ENCODE measurements around the gene GAS1. TPM values are rescaled to one million over a fixed set of nuclear protein-coding genes. Genes with fewer than 3 reads are reported as not detected.

GAS1 gene
- total RNA-seq, 1 donor from 2014 or later: 18.3 TPM

- DNase-seq (ENCODE audit: low spot score in 2 of 2) (no peak), FAIRE-seq (no peak)
Observed at GRCh38 chr9:86939321-86939720, 8.0 kb downstream of the GAS1 start.

GRCh38 chr9:86938780-86939179 lies 8.5 kb downstream of the GAS1 start:
- no peak for FAIRE-seq
- DNase-seq (ENCODE audit: low spot score in 2 of 2): no peak

DNA sequence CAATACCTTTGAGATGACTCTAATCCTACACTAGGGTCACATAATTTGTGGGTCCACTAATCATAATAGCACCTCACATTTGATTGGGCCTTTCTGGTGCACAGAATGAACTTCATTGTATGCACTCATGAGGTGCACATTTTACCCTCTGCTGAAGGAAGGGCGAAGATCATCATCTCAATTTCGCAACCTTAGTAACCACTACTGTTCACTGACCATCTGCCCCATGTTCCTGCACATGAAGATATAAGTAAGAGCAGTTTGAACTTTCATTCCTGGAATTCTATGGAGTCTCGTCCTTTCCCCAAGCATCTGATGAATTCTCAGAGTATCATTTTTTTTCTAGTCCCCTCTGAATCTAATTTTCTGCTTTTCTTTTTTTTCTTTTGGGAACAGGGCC lies 21.2 kb downstream of the GAS1 start:
- no peak for DNase-seq (ENCODE audit: low spot score in 2 of 2)
- FAIRE-seq: no peak

DNA sequence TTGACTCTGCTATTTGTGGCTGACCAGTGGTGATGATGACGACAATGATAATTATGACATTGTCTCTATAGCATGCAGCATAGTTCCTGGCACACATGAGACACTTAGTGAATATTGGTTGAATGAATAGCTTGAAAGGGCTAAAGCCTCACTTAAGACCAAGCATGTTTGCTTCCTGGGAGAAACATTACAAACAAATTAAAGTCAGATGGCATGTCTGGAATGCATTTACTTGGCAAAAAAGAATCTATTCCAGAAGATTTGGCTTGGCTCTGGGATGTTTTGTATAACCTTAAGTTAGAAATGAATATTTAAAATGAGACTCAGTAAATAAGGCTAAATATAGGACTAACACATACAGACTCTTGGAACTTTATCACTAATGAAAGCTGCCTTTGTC lies 21.6 kb downstream of the GAS1 start:
- DNase-seq (ENCODE audit: low spot score in 2 of 2) (no peak), FAIRE-seq (no peak)

- DNase-seq (ENCODE audit: low spot score in 2 of 2): no peak
- FAIRE-seq: no peak
Observed at GRCh38 chr9:86924206-86924605, 23.1 kb downstream of the GAS1 start.

- DNase-seq (ENCODE audit: low spot score in 2 of 2): no peak
- FAIRE-seq: no peak
Observed at GRCh38 chr9:86921151-86921923, 26.0 kb downstream of the GAS1 start.

DNA sequence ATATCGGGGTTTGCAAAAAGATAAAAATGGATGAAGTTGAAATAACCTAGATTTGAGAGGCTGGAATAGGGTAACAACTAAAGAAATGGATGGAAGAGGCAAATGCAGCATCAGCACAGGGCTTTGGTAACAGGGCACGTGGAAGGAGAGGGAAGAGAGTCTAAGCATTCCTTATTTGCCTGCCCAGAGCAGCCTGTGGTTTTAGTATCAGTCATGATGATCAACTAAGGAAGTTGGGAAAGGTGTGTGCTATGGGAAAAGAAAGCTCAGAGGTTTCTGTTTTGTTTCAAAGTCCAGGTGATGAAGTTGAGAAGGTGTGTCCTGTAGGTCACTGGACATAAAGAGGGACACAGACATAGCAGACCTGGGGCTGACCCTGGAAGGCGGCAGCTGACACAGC lies 28.8 kb downstream of the GAS1 start:
- no peak for DNase-seq (ENCODE audit: low spot score in 2 of 2)
- FAIRE-seq: no peak

DNA sequence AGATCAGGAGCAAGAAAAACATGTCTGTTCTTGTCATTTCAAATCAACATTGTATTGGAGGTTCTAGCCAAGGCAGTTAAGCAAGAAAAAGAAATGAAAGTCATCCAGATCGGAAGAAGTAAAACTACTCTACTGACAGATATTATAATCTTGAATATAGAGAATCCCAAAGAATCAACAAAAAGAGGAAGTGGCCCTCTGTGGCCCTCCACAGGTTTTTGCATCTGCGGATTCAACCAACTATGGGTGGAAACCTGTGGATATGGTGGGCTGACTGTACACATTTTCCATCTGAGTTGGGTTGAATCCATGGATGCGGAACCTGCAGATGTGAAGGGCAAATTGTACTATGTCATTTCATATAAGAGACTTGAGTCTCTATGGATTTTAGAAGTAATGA lies 35.1 kb downstream of the GAS1 start:
- FAIRE-seq: no peak
- DNase-seq (ENCODE audit: low spot score in 2 of 2): no peak

- FAIRE-seq (no peak), DNase-seq (ENCODE audit: low spot score in 2 of 2) (no peak)
Observed at GRCh38 chr9:86909388-86909787, 37.9 kb downstream of the GAS1 start.

DNA sequence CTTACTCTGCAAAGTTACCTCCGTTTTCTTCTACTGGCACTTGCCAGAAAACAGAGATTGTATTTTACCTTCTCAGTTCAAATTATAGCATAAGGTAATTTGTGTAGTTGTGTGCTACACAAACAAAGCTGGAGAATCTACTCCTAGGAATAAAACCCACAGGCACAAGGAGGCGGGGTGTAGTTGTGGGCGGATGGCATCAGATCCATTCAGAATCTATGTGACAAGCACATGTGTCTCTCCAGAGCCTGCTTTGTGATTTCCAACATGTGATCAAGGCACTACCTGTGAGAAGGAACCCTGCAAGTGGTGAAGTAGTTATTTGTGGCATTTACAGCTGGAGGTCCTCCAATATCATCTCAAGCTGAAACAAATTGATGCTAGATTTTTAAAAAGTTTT lies 39.0 kb downstream of the GAS1 start:
- no peak for FAIRE-seq
- no peak for DNase-seq (ENCODE audit: low spot score in 2 of 2)

- DNase-seq (ENCODE audit: low spot score in 2 of 2): no peak
- no peak for FAIRE-seq
Observed at GRCh38 chr9:86907346-86907745, 40.0 kb downstream of the GAS1 start.

GRCh38 chr9:86903734-86904085 lies 43.6 kb downstream of the GAS1 start:
- FAIRE-seq (no peak), DNase-seq (ENCODE audit: low spot score in 2 of 2) (no peak)

DNA sequence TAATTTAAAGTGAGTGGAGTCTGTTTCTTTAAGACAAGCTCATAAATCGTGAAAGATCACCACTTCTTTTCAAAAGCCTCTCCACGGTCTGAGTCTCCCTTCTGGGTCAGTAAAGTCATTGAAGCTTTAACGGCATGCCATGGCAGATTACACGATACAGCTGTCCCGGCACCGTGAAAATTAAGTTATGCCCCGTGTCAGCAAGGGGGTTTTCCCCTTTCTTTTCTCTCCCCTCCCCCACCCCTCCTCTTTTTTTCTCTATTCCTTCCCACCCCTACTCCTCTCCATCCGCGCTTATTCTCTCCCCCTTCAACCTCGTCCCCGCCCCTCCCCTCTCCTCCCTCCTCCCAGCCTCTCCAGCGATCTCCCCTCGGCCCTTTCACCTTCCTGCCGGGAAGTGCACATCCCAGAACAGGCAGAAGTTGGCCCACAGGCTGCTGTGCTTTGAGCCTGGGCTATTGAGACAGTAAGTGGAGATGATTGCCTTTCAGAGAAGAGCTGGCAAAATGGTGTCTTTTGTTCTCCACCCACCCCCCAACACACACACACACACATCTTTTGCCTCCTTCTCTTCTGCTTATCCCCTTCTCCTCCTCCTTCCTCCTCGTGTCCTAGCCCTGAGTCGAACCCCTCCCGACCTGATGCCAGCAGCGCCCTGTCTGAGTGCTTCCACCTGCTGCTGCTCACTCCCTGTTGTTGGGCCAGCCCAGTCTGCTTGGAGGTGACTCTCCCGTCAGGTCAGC lies 44.1 kb downstream of the GAS1 start:
- FAIRE-seq (no peak), DNase-seq (ENCODE audit: low spot score in 2 of 2) (no peak)

- DNase-seq (ENCODE audit: low spot score in 2 of 2) (no peak), FAIRE-seq (no peak)
Observed at GRCh38 chr9:86902586-86902985, 44.7 kb downstream of the GAS1 start.

GRCh38 chr9:86902176-86902575 lies 45.1 kb downstream of the GAS1 start:
- FAIRE-seq (no peak), DNase-seq (ENCODE audit: low spot score in 2 of 2) (no peak)

- DNase-seq (ENCODE audit: low spot score in 2 of 2) (no peak), FAIRE-seq (no peak)
Observed at GRCh38 chr9:86901511-86901910, 45.8 kb downstream of the GAS1 start.
